Body of pancreas (tissue), 4 donors: Measurements from ENCODE around the gene TBK1. TPM values are rescaled to one million over a fixed set of nuclear protein-coding genes. Genes with fewer than 3 reads are reported as not detected.

Experiments
- ATAC-seq: fragments of 150-250 bp; one replicate; pipeline ENCODE4 v1.9.1; 2016
- DNase-seq, 4 donors: peaks; one replicate each; pipeline ENCODE4 v3.0.0-alpha.2; 2019
- H3K27ac ChIP-seq, 4 donors: fragments of 200-600 bp; sonication (generic); 1 replicate in 3 of 4; 2 replicates in 1 of 4; pipeline versions ENCODE4 v1.5.1 to v1.6.1; 2016 to 2019; ENCODE audit warnings: mild to moderate bottlenecking in 1 of 4, mixed read lengths in 1 of 4, moderate library complexity in 1 of 4
- H3K27me3 ChIP-seq, 2 donors: fragments of 200-600 bp; sonication (generic); one replicate each; pipeline ENCODE4 v1.6.0; 2016; ENCODE audit warnings: mild to moderate bottlenecking in 1 of 2
- H3K36me3 ChIP-seq, 2 donors: fragments of 200-600 bp; sonication (generic); replicated peaks in 1 of 2; 2 replicates each; pipeline ENCODE4 v1.5.1; 2016; ENCODE audit warnings: low read depth in 2 of 2; ENCODE audit not compliant: insufficient read depth in 1 of 2
- H3K4me1 ChIP-seq: fragments of 200-600 bp; sonication (generic); one replicate; pipeline ENCODE4 v1.6.0; 2016
- H3K4me3 ChIP-seq, 2 donors: fragments of 200-600 bp; sonication (generic); 1 replicate in 1 of 2; 2 replicates in 1 of 2; pipeline ENCODE4 v1.5.1; 2016 to 2019
- H3K9me3 ChIP-seq, 3 donors: fragments of 200-600 bp; sonication (generic); 1 replicate in 2 of 3; 2 replicates in 1 of 3; pipeline ENCODE4 v1.5.1; 2016
- POLR2A ChIP-seq, 3 donors: fragments of 450-650 bp; IDR thresholded peaks; one replicate each; pipeline ENCODE4 v1.6.1; 2016; ENCODE audit warnings: antibody characterized with exemption in 3 of 3, mild to moderate bottlenecking in 2 of 3
- WGBS, 2 donors: methylation state at CpG; one replicate each; pipeline ENCODE4 v1.1.5; 2017; 5-methylcytosine and 5-hydroxymethylcytosine counted together
- intact Hi-C: fragments of 100-400 bp; cut with DNase I; formaldehyde crosslinking; loops from one replicate; pipeline ENCODE4 v1.15.1; 2023
- total RNA-seq, 2 donors: library from RNA; depleted of rRNA; stranded (reverse); fragments of >200 nt; gene quantifications; one replicate each; pipeline ENCODE4 v1.1.0, GENCODE V29; 2016
- TF ChIP-seq, protein P1 (sequence below), 7 experiments: fragments of 450-650 bp in 4 of 7; fragments of 200-600 bp in 3 of 7; sonication (generic) in 3 of 7; IDR thresholded peaks; one replicate each; pipeline ENCODE4 v1.5.1; 2016 to 2019; ENCODE audit warnings: antibody characterized with exemption in 7 of 7

TBK1 gene
- total RNA-seq, 2 donors from 2014 or later = 11.2 to 14.8 TPM

GRCh38 chr12:64480148-64480547 is 28.2 kb downstream of the TBK1 start:
- WGBS, 2 donors = 62 to 71% methylated on average over 1 of the region's 1 CpG
- intact Hi-C loops = no loop called here

DNA sequence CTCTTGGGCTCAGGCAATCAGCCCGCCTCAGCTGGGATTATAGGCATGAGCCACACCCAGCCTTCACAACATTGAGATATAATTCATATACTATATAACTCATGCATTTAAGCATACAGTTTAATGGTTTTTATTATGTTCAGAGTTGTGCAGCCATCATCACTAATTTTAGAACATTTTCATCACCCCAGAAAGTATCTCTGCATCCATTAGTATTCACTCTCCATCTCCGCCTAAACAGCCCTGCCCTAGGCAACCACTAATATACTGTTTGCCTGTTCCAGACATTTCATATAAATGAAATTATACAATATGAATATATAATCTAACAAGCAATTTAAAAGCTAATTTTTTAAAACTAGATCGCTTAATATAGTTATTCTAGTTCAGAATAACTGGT is 34.7 kb downstream of the TBK1 start:
- no peak for DNase-seq
- H3K4me3 ChIP-seq = no peak overlapping the region
- no peaks in the 10 kb centered on the region for H3K9me3 ChIP-seq
- no peak for TF ChIP-seq POLR2A (IDR thresholded peaks at IDR 0.05)
- TF ChIP-seq, protein P1, sequence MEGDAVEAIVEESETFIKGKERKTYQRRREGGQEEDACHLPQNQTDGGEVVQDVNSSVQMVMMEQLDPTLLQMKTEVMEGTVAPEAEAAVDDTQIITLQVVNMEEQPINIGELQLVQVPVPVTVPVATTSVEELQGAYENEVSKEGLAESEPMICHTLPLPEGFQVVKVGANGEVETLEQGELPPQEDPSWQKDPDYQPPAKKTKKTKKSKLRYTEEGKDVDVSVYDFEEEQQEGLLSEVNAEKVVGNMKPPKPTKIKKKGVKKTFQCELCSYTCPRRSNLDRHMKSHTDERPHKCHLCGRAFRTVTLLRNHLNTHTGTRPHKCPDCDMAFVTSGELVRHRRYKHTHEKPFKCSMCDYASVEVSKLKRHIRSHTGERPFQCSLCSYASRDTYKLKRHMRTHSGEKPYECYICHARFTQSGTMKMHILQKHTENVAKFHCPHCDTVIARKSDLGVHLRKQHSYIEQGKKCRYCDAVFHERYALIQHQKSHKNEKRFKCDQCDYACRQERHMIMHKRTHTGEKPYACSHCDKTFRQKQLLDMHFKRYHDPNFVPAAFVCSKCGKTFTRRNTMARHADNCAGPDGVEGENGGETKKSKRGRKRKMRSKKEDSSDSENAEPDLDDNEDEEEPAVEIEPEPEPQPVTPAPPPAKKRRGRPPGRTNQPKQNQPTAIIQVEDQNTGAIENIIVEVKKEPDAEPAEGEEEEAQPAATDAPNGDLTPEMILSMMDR (IDR thresholded peaks at IDR 0.05) = no peak
- intact Hi-C loops = no loop called here
- H3K27ac ChIP-seq = no peak overlapping the region
- no peaks in the 10 kb centered on the region for H3K27me3 ChIP-seq
- H3K36me3 ChIP-seq = peaks cover 12 to 28% of the 10 kb centered on the region in 2 donors
- 98 to 100% methylated on average over 3 of the region's 3 CpGs for WGBS, 2 donors
- no peak for ATAC-seq
- no peaks in the 10 kb centered on the region for H3K4me1 ChIP-seq

More at GRCh38 chr12:64480148-64480547, 28.2 kb downstream of the TBK1 start:
- H3K36me3 ChIP-seq = peaks cover 7 to 8% of the 10 kb centered on the region in 2 donors
- H3K9me3 ChIP-seq = no peaks in the 10 kb centered on the region
- ATAC-seq = no peak
- no peaks in the 10 kb centered on the region for H3K4me1 ChIP-seq
- TF ChIP-seq, protein P1 (IDR thresholded peaks at IDR 0.05) = no peak
- TF ChIP-seq POLR2A (IDR thresholded peaks at IDR 0.05) = no peak
- no peak overlapping the region for H3K4me3 ChIP-seq
- no peak for DNase-seq
- H3K27me3 ChIP-seq = no peaks in the 10 kb centered on the region
- H3K27ac ChIP-seq = no peak overlapping the region

DNA sequence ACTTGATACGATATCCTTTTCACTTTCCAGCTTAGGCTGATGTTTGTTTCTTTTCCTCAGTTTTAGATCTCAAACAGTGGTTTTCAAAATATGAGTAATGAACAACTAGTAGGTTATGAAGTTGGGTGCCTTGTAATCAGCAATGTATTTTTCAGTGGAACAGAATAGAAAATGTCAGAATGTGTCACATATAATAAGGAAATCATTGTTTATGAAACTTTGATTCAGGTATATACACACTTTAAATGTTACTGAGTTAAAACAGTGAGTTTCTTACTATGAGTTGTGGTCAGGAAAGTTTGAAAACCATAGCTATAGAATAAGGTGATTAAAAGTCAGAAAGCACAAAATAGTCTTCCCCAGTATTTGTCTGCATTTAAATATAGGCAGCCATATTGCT is 39.8 kb downstream of the TBK1 start:
- DNase-seq = no peak
- WGBS, 2 donors = 89 to 93% methylated on average over 1 of the region's 1 CpG
- no peak for ATAC-seq
- Histone ChIP-seq H3K36me3 (peaks cover 8 to 27% of the 10 kb centered on the region in 2 donors), H3K4me1 (no peaks in the 10 kb centered on the region), H3K9me3 (no peaks in the 10 kb centered on the region), H3K4me3 (no peak overlapping the region), H3K27me3 (no peaks in the 10 kb centered on the region), H3K27ac (no peak overlapping the region)
- intact Hi-C loops = no loop called here
- TF ChIP-seq POLR2A (IDR thresholded peaks at IDR 0.05) = no peak
- TF ChIP-seq, protein P1 (IDR thresholded peaks at IDR 0.05) = no peak

- H3K9me3 ChIP-seq = no peaks in the 10 kb centered on the region
- peaks cover 8 to 28% of the 10 kb centered on the region in 2 donors for H3K36me3 ChIP-seq
- no peaks in the 10 kb centered on the region for H3K27me3 ChIP-seq
- ATAC-seq = no peak
- H3K4me1 ChIP-seq = no peaks in the 10 kb centered on the region
- H3K4me3 ChIP-seq = no peak overlapping the region
- intact Hi-C loops = no loop called here
- H3K27ac ChIP-seq = no peak overlapping the region
- no peak for TF ChIP-seq POLR2A (IDR thresholded peaks at IDR 0.05)
- TF ChIP-seq, protein P1 (IDR thresholded peaks at IDR 0.05) = no peak
- DNase-seq = no peak
- 91 to 92% methylated on average over 3 of the region's 3 CpGs for WGBS, 2 donors
These were observed 41.6 kb downstream of the TBK1 start for GRCh38 chr12:64493513-64493912.

- 77 to 79% methylated on average over 5 of the region's 5 CpGs for WGBS, 2 donors
- no peak for DNase-seq
- no peaks in the 10 kb centered on the region for H3K4me1 ChIP-seq
- H3K27me3 ChIP-seq = no peaks in the 10 kb centered on the region
- no peaks in the 10 kb centered on the region for H3K9me3 ChIP-seq
- H3K27ac ChIP-seq = no peak overlapping the region
- H3K4me3 ChIP-seq = no peak overlapping the region
- intact Hi-C loops = no loop called here
- TF ChIP-seq, protein P1 (IDR thresholded peaks at IDR 0.05) = no peak
- TF ChIP-seq POLR2A (IDR thresholded peaks at IDR 0.05) = no peak
- H3K36me3 ChIP-seq = peaks cover 8 to 21% of the 10 kb centered on the region in 2 donors
- ATAC-seq = no peak
These were observed 43.2 kb downstream of the TBK1 start for GRCh38 chr12:64494998-64495729.
